ENCODE results near the gene FERMT2.

GRCh38 chr14:52824462-52824861 is 126.4 kb downstream of the FERMT2 start:
- TF ChIP-seq POLR2AphosphoS5 (IDR thresholded peaks at IDR 0.05; ENCODE audit: low read depth, low read length) (no peak), POLR2A (IDR thresholded peaks at IDR 0.05; ENCODE audit: low read depth, low read length) (no peak), TAF1 (IDR thresholded peaks at IDR 0.05; ENCODE audit: borderline replicate concordance, low read depth, low read length) (no peak)

Measured in GM12892 (cell line).